Measurements from ENCODE around the gene MPND.

- TF ChIP-seq HCFC1 (IDR thresholded peaks at IDR 0.05; ENCODE audit: low read length): no peak
- no peak for TF ChIP-seq TBL1XR1 (IDR thresholded peaks at IDR 0.05; ENCODE audit: low read depth, low read length)
- no peak for TF ChIP-seq MAX (IDR thresholded peaks at IDR 0.05; ENCODE audit: low read depth, low read length)
- no peak for TF ChIP-seq ZNF24 (IDR thresholded peaks at IDR 0.05)
- no peak for TF ChIP-seq E2F4 (IDR thresholded peaks at IDR 0.05; ENCODE audit: low read depth, low read length)
- no peak for TF ChIP-seq NFIC (IDR thresholded peaks at IDR 0.05; ENCODE audit: low read depth, low read length)
- no peak for TF ChIP-seq USF2 (IDR thresholded peaks at IDR 0.05; ENCODE audit: borderline replicate concordance, low read depth, low read length)
- no peak; the same call in none of the 2 replicates for TF ChIP-seq POLR2A (IDR thresholded peaks at IDR 0.05; ENCODE audit: low read depth, low read length)
- TF ChIP-seq EP300 (IDR thresholded peaks at IDR 0.05; ENCODE audit: borderline replicate concordance in 1 of 2, control insufficient read depth in 1 of 2, low read depth in 2 of 2, low read length in 2 of 2): 0 out of 4 replicates have a peak, but pooled peaks of 1 of the 2 experiments have one; percentile 52
These were observed 25.9 kb downstream of the MPND start for GRCh38 chr19:4369109-4369887.

Measured in GM12878 (cell line).